HG02759 (cell line): ENCODE results near the gene PGAM5.

ENCODE experiments used
- ATAC-seq: cut with Tn5 transposase; IDR thresholded peaks from one replicate; pipeline ENCODE4 v1.9.1; 2021; ENCODE audit warnings: mild to moderate bottlenecking, moderate library complexity; ENCODE audit not compliant: unreplicated experiment

PGAM5 gene

GRCh38 chr12:132719141-132719953 is 8.7 kb downstream of the PGAM5 start:
- no peak for ATAC-seq

GRCh38 chr12:132719954-132720324 is 9.3 kb downstream of the PGAM5 start:
- no peak for ATAC-seq

GRCh38 chr12:132720606-132721345 is 10.1 kb downstream of the PGAM5 start:
- ATAC-seq, result no peak

GRCh38 chr12:132723015-132723763 is 12.5 kb downstream of the PGAM5 start:
- no peak for ATAC-seq

- ATAC-seq, result no peak
Observed at GRCh38 chr12:132723764-132724140, 13.1 kb downstream of the PGAM5 start.

- no peak for ATAC-seq
Observed at GRCh38 chr12:132724506-132725241, 14.0 kb downstream of the PGAM5 start.

- ATAC-seq, result no peak
Observed at GRCh38 chr12:132726386-132726785, 15.7 kb downstream of the PGAM5 start.

GRCh38 chr12:132727091-132727794 is 16.6 kb downstream of the PGAM5 start:
- ATAC-seq, result no peak

GRCh38 chr12:132728502-132728901 is 17.9 kb downstream of the PGAM5 start:
- ATAC-seq, result no peak

- ATAC-seq, result no peak
Observed at GRCh38 chr12:132729541-132730320, 19.1 kb downstream of the PGAM5 start.

- ATAC-seq, result no peak
Observed at GRCh38 chr12:132730353-132730752, 19.7 kb downstream of the PGAM5 start.

GRCh38 chr12:132731574-132731973 is 20.9 kb downstream of the PGAM5 start:
- no peak for ATAC-seq

- no peak for ATAC-seq
Observed at GRCh38 chr12:132734206-132734605, 23.6 kb downstream of the PGAM5 start.

- ATAC-seq, result no peak
Observed at GRCh38 chr12:132735496-132735895, 24.9 kb downstream of the PGAM5 start.

GRCh38 chr12:132736378-132736777 is 25.7 kb downstream of the PGAM5 start:
- ATAC-seq, result no peak

- no peak for ATAC-seq
Observed at GRCh38 chr12:132736913-132737312, 26.3 kb downstream of the PGAM5 start.

- no peak for ATAC-seq
Observed at GRCh38 chr12:132739600-132740312, 29.1 kb downstream of the PGAM5 start.

- ATAC-seq, result no peak
Observed at GRCh38 chr12:132740313-132740646, 29.6 kb downstream of the PGAM5 start.

- ATAC-seq, result no peak
Observed at GRCh38 chr12:132740652-132741051, 30.0 kb downstream of the PGAM5 start.
